GM12801 (cell line): ENCODE measurements around the gene KLK3.

Experiments
- CTCF ChIP-seq: IDR thresholded peaks from one replicate; pipeline ENCODE4 v1.5.1; 2011; ENCODE audit warnings: control low read depth; ENCODE audit not compliant: insufficient read length; ENCODE audit errors: extremely low read depth

Gene KLK3

GRCh38 chr19:50833802-50834167 lies 20.9 kb upstream of the KLK3 start:
- TF ChIP-seq CTCF, result no peak

DNA sequence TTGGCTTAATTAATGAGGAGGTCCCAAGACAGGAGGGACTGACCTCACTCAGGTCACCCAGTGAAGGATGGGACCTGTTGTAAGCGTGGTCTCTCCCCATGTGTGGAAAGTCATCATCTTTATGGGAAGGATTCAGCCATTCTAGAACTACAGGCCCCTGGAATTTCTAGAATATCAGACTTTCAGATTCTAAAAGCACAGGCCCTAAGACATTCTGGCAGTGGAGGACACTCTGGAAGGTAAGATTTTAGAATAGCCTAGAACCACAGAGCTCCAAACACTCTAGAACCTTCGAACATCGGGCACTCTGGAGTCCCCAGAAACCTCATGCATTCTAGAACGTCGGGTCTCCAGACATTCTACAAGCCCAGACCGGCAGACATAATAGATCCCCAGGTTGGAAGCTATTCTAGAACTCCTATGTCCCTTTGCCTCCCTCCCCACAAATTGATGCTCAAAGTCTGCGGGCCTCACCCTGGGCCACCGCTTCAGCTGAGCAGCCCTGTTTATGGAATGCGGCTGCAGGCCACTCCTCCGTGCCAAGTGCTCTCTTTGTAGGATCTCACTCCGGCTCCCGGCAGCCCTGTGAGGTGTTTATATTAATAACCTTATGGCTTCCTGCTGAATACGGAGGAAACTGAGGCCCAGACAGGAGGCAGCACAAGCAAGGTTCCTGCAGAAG lies 19.5 kb upstream of the KLK3 start:
- no peak for TF ChIP-seq CTCF

- no peak for TF ChIP-seq CTCF
These were observed 18.8 kb upstream of the KLK3 start for GRCh38 chr19:50835785-50836542.

GRCh38 chr19:50836543-50837195 lies 18.0 kb upstream of the KLK3 start:
- TF ChIP-seq CTCF, result no peak

DNA sequence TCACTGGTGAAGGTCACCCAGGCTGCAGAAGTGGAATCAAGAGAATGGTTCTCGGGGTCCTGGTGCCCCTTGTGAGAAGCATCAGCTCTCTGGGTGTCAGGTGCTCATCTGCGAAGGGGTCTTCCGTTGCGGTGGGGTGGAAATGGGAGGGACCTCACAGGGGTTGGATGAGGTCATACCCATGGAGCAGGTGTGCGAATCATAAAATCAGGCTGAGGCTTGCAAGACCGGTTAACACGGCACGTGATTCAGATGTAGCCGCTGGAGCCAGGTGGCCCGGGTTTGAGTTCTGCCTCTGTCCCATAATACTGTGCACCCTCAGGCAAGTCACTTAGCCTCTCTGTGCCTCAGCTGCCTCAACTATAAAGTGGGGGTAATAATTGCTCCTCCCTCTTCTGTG lies 17.4 kb upstream of the KLK3 start:
- no peak for TF ChIP-seq CTCF

DNA sequence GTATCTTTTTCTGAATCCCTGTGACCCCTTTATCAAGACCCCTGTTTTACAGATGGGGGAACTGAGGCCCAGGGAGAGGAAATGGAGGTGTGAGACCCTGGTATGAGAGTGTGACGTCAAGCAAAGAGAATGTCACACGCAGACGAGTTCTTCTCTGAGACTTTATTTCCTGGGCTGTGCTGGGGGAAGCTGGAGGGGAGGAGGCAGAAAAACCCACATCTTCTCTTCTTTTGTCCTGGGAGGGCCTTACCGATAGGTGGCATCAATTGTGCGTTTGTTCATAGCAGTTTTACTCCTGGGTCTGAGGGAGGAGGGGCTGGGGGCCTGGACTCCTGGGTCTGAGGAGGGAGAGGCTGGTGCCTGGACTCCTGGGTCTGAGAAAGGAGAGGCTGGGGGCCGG lies 16.5 kb upstream of the KLK3 start:
- no peak for TF ChIP-seq CTCF
